ENCODE measurements around the gene B3GALT2.

B3GALT2 gene

DNA sequence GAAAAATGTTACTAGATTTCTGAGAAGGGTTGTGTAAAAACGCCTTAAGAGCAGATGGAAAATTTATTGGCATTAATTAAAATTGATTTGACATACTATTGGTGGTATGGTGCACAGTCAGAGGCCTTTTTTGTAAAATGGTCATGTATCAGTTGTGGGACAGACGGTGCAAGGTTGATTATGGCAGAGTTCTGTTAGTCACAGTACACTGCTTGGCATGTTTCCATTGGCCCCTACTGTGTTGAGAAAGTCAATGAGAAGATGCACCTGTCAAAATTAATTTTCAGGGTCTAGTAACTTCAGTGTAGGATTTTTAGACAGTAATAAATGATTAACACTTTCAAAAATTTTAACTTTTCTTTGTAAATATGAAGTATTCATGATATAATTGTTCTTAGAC lies 4.4 kb downstream of the B3GALT2 start:
- DNase-seq, result no peak

DNA sequence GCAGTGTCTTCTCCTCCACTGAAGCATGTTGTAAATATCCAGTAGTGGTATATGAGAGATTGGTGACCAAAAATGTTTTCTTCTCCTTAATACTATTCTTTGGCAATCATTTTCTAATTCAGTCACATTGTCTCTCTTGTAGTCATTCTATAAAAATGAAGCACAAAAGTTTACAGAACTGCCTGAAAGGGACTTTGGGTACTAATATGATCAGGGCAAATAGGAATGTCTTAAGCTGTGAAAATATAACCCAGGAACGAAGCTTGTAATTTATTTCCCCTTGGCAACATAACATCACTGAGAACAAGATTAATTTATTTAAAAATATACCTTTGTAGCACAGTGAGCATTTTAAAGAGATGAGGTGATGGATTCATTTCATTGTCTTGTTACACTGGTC lies 4.9 kb downstream of the B3GALT2 start:
- DNase-seq, result no peak

DNA sequence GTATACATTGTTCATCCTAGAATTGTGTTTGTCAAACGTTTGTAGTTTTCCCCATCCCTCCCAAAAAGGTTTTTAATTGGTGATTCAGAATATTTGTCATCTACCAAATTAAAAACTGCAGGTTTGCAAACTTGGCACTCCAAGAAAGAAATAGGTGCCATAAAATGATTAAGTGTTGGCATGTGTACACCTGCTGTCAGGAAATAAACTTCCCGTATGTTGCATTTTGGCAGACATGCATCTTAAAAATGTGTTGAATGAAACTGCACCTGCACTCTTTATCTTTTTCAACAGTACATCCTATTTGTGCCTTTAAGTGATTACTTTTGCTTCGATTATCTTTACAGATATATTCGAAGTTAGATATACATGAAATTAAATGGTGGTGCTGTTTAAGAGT lies 7.3 kb downstream of the B3GALT2 start:
- DNase-seq, result no peak

DNA sequence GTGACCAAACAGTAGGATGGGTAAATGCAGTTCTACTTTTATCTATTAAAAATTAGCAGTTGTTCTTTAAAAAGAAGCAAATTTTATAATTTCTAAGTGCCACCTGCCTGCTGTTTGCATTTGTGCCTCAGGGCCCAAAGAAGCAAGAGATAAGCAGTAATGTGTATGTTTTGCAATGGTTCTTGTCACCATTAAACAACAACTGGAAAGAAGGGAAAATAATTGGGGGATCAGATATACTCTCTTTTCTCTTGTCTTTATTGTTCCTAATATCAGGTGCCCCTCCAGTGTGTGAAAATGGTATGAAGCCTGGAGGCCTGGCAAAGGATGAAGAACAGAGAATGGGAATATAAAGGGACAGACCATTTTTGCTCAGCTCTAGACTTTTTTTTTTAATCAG lies 9.6 kb downstream of the B3GALT2 start:
- DNase-seq, result no peak

GRCh38 chr1:193176113-193176512 lies 10.3 kb downstream of the B3GALT2 start:
- DNase-seq, result no peak

DNA sequence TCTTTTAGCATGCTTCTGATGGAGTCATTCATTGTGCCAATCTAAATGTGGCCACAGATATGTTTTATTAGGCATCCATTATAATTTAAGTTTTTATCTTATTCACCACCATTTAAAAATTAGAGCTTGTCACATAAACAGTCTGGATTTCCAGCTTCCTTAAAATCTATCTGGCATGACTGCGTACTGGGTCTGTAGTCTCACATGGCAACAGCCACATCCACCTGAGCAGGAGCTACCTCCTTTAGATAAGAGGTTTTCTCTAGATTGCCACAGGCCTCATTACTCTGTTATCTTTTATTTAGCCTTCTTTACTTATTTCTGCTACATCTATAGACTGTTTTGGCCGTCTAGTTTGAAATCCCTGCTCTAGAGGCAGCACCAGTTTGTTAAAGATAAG lies 29.1 kb downstream of the B3GALT2 start:
- DNase-seq, result no peak

GRCh38 chr1:193156822-193157142 lies 29.6 kb downstream of the B3GALT2 start:
- DNase-seq, result no peak

- no peak for DNase-seq
These were observed 30.1 kb downstream of the B3GALT2 start for GRCh38 chr1:193156117-193156821.

- no peak for DNase-seq
These were observed 41.4 kb downstream of the B3GALT2 start for GRCh38 chr1:193144999-193145398.

- no peak for DNase-seq
These were observed 42.0 kb downstream of the B3GALT2 start for GRCh38 chr1:193144361-193144938.

DNA sequence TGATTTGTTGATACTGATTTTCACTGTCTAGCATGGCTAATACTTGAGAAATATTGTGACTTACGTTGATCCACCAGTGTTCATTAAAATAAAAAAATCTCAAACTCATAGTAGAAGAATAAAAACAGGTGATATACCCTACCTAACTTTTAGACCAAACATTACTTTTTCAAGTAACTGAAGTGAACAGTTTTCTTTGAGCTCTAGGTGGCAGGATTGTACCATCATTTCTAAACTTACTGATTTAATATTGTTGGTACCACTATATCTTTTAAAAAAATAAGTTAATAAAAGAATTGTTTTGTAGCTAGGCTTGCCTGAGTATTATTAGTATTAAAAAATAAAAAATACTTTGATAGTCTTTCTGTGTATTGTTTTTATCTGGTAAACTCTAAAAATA lies 43.1 kb downstream of the B3GALT2 start:
- no peak for DNase-seq

DNA sequence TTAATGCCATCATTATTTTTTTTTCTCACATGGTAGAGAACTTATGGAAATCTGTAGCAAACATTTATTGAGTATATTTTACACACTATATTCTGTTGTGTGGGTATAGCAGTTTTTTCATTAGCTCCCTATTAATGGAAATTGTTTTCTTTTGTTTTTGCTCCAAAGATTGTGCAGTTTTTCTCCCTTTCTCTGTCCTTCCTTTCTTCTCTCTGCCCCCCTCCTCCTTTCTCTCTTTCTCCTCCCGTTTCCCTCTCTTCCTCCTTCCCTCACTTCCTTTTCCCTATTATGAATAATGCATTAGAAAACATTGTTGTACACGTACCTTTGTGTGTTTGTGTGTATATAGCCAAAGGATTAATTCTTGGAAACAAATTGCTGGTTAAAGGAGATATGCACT lies 44.0 kb downstream of the B3GALT2 start:
- DNase-seq, result no peak

DNA sequence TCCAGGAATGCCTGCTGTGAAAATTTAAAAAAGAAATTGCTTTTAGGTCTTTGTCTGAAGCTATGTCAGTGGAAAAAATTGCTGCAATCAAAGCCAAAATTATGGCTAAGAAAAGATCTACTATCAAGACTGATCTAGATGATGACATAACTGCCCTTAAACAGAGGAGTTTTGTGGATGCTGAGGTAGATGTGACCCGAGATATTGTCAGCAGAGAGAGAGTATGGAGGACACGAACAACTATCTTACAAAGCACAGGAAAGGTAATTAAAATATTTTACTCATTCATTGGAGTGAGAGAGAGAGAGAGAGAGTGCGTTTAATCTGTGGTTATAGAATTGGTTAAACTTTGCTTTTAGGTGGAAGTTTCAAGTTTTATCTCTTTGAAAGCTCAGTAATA lies 44.6 kb downstream of the B3GALT2 start:
- DNase-seq, result no peak

DNA sequence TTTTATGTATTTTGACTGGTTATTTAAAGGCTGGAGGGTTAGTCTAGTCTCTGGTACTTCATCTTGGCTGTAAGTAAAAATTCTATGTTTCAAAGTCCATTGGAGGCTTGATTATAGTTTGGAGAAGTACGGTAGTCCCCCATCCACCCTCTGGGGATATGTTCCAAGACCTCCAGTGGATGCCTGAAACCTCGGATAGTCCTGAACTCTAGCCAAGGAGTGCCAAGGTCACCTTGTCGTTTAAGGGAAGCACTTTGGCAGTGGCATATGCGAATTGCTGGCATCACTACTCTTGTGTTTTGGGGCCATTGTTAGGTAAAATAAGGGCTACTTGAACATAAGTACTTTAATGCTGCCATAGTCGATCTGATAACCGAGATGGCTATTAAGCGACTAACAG lies 46.2 kb downstream of the B3GALT2 start:
- no peak for DNase-seq

DNA sequence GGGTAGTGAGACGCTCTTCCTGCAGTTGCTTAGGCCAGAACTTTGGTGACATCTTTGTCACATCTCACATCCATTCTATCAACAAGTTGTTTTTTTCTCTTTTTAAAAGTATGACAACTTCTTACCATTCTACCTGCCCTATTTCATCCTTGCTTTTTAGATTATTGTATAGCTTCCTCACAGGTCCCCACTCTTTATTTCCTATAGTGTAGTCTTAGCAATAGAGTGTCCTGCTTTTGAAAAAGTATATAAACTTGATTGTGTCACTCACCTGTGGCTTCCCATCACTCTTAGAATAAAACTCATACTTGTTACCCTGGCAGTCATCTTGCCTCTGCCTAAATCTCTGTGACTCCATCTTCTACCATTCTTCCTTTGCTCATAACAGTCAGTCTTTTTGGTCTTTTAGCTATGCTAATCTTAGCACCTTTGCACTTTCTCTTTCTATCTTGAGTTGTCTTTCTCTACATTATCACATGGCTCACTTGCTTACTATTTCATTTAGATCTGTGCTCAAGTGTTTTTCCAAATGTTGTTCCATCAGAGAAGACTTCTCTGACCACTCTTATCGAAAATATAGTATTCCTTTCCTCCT lies 55.0 kb downstream of the B3GALT2 start:
- no peak for DNase-seq

Measured in activated naive CD4-positive, alpha-beta T cell treated with Interleukin-2 at 50 U/mL for 16 hours (primary cell).